ENCODE results near the gene SPEF2. TPM values are rescaled to one million over a fixed set of nuclear protein-coding genes. Genes with fewer than 3 reads are reported as not detected.

The SPEF2 gene
- total and polyA plus RNA-seq, 2 of the 13 experiments (the other 11 are each of a cell fraction or from before 2014, with no cell fraction given) = 1.5 to 2.3 TPM

DNA sequence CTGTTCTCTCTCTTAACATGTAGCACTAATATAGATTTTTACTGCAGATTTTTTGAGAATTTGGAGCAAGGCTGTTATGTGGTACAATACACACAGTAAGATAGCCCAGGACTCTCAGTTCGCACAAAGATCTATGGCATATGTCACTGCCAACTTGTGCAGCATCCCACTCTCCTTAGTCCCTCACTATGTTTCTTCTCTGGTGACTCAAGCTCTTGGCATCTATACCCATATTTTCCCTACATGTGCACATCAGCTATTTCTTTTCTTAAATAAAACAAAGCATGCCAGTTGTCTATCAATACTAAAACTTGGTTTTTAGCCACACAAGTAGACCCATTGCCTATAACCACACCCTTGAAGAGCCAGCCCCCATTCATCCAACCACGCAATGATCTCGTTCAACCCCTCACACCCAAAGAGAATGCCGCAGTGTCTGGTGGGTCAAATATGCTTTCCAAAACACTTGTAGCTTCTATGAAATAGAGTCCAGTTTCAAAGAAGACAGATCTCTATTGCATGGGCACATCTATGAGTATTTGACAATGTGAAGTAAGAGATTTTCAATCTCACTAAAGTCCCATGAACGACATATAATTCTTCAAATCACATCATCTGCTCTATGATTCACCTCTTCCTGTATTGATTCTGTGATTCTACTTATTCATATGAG is 220.8 kb downstream of the SPEF2 start:
- Histone ChIP-seq H3K27ac (ENCODE audit: extremely low read length, insufficient read depth, low read length) (no peak overlapping the region), H3K4me3 (replicated peaks in 1 of 3; ENCODE audit: insufficient read depth in 1 of 3, low read depth in 2 of 3, low read length in 3 of 3) (no peak overlapping the region), H3K27me3 (ENCODE audit: control insufficient read depth in 1 of 2, insufficient read depth in 2 of 2, low read length in 2 of 2) (no peaks in the 10 kb centered on the region; a peak in 1 of 5 replicates), H3K9ac (ENCODE audit: insufficient read depth, low read depth, low read length) (no peak overlapping the region), H3K9me3 (ENCODE audit: low read length) (peaks cover under 1% of the 10 kb centered on the region; the same call in 1 of the 2 replicates), H3K4me1 (ENCODE audit: insufficient read depth, low read length) (no peaks in the 10 kb centered on the region), H2AFZ (ENCODE audit: low read length) (no peak overlapping the region), H3K79me2 (ENCODE audit: insufficient read depth, low read length) (no peaks in the 10 kb centered on the region), H3K36me3 (replicated peaks in 1 of 2; ENCODE audit: control insufficient read depth in 1 of 2, insufficient read depth in 2 of 2, low read length in 2 of 2) (no peaks in the 10 kb centered on the region), H4K20me1 (ENCODE audit: insufficient read depth, low read length) (no peaks in the 10 kb centered on the region), H3K4me2 (ENCODE audit: low read depth, low read length) (no peak overlapping the region)
- 55% methylated on average over 5 of the region's 5 CpGs for WGBS (ENCODE audit: low lambda C conversion rate)
- DNase-seq (ENCODE audit: low spot score) = no peak
- in situ Hi-C loops (cut with HindIII; ENCODE audit: extremely low pct_ligation_motif_present, low pct_unique_long_range_greater_than_20kb) = no loop called here
- intact Hi-C loops (cut with micrococcal nuclease; ENCODE audit: unreplicated experiment) = no loop called here
- POLR2A ChIA-PET = no interaction called here
- TF ChIP-seq NFKB2 (CRISPR knock-in tag; IDR thresholded peaks at IDR 0.05; ENCODE audit: borderline replicate concordance) (no peak), TBX3 (IDR thresholded peaks at IDR 0.05; ENCODE audit: borderline replicate concordance) (no peak), ZBTB34 (CRISPR knock-in tag; IDR thresholded peaks at IDR 0.05) (no peak), RNF2 (conservative IDR thresholded peaks at IDR 0.05; ENCODE audit: low read depth) (no peak), ZBTB21 (CRISPR knock-in tag; IDR thresholded peaks at IDR 0.05) (no peak), ZSCAN9 (CRISPR knock-in tag; IDR thresholded peaks at IDR 0.05; ENCODE audit: borderline replicate concordance) (no peak), ZNF567 (CRISPR knock-in tag; IDR thresholded peaks at IDR 0.05; ENCODE audit: borderline replicate concordance) (no peak), NCOA5 (CRISPR knock-in tag; IDR thresholded peaks at IDR 0.05) (no peak), ZNF337 (CRISPR knock-in tag; IDR thresholded peaks at IDR 0.05; ENCODE audit: borderline replicate concordance, low read depth) (no peak), SP2 (CRISPR knock-in tag; IDR thresholded peaks at IDR 0.05) (no peak), DNMT3B (CRISPR knock-in tag; conservative IDR thresholded peaks at IDR 0.05) (no peak), KAT2B (IDR thresholded peaks at IDR 0.05; ENCODE audit: borderline replicate concordance, low read depth, low read length) (no peak)
- TF ChIP-seq, protein P1, sequence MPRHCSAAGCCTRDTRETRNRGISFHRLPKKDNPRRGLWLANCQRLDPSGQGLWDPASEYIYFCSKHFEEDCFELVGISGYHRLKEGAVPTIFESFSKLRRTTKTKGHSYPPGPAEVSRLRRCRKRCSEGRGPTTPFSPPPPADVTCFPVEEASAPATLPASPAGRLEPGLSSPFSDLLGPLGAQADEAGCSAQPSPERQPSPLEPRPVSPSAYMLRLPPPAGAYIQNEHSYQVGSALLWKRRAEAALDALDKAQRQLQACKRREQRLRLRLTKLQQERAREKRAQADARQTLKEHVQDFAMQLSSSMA (CRISPR knock-in tag; IDR thresholded peaks at IDR 0.05) = no peak
- ATAC-seq = no peak
- CTCF ChIA-PET (ENCODE audit: low intra/inter-chr PET ratio, low total read pairs) = no interaction called here
- BruUV-seq (replicated peaks) = no TSS peak
- FAIRE-seq = no peak
